ENCODE results near the gene PCBD1.

GRCh38 chr10:70928140-70928539 is 39.8 kb upstream of the PCBD1 start:
- TF ChIP-seq POLR2AphosphoS5 (IDR thresholded peaks at IDR 0.05; ENCODE audit: low read depth) (no peak), GABPA (IDR thresholded peaks at IDR 0.05; ENCODE audit: low read depth) (no peak), CTCF (IDR thresholded peaks at IDR 0.05; ENCODE audit: insufficient read depth, low read length) (no peak), REST (IDR thresholded peaks at IDR 0.05; ENCODE audit: insufficient replicate concordance, low read depth) (no peak)
